GM21447 (cell line): ENCODE data around the gene RGPD8.
A peak's percentile ranks its signal among the peaks of the same experiment; 100 is the strongest.
"Not testable (repeated sequence)": the region's sequence is repeated elsewhere in the genome, so short reads cannot be mapped to it uniquely, and the experiment has no call there.

Experiments used
- ATAC-seq: cut with Tn5 transposase; IDR thresholded peaks from one replicate; pipeline ENCODE4 v1.9.1; 2021; ENCODE audit not compliant: unreplicated experiment

Gene RGPD8

DNA sequence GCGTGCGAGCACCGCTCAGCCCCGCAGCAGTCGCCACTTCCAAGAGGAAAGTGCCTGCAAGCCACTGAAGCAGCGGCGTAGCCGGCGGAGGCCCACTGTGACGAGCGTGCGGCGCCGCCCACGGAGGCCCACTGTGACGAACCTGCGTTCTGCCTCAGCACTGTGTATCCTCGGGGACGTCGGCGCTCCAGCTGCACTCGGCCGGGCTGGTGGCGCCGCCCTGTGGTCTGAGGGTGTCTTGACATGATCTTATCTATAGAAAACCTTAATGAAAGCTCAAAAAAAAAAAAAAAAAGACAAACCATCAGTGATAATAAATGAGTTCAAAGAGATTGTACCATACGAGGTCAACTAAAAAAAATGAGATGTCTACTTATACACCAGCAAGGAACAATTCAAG lies at the start of gene RGPD8:
Gene RGPD8 (minus strand): TSS at position 166 of the 400 bp plus-strand sequence. CDS start 192 bp downstream, outside the sequence.
- peak; percentile 98 for ATAC-seq

- ATAC-seq: no peak
These were observed 49.6 kb upstream of the RGPD8 start for GRCh38 chr2:112483042-112483473.

- ATAC-seq: peak; percentile 8
These were observed 49.0 kb upstream of the RGPD8 start for GRCh38 chr2:112482309-112483041.

- ATAC-seq: peak; percentile 55
These were observed 48.2 kb upstream of the RGPD8 start, which contains the start of gene TTL for GRCh38 chr2:112481528-112482233. TSS of gene TTL (plus strand) at chr2:112482156. CDS start at chr2:112482345, 189 bp downstream.

- peak; percentile 63 for ATAC-seq
These were observed 47.6 kb upstream of the RGPD8 start for GRCh38 chr2:112481050-112481527.

DNA sequence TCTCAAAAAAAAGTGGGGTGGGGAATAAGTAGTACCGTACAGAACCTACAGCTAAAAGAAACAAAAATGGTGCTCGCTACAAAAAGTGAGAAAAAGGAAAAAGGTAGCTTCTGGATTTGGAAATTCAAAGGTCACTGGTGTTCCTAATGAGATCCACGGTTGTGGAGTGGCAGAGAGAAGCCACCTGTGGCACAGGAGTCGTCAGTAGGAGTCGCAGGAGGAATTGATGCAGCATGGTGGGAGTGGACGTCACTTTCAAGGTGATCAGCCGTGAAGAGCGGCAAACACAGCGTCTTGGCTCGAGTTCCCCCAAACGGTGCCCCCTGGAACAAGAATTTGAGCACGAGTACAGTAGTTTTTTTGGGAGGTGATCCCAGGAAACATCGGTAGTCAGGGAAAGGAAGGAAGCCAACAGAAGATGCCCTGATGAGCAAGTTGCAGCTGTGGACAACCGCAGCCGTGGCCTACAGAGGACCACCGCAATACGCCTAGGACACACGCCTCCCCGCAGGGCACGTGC lies 47.1 kb upstream of the RGPD8 start:
- ATAC-seq: no peak

- ATAC-seq: no peak
These were observed 43.0 kb upstream of the RGPD8 start for GRCh38 chr2:112476434-112476833.

DNA sequence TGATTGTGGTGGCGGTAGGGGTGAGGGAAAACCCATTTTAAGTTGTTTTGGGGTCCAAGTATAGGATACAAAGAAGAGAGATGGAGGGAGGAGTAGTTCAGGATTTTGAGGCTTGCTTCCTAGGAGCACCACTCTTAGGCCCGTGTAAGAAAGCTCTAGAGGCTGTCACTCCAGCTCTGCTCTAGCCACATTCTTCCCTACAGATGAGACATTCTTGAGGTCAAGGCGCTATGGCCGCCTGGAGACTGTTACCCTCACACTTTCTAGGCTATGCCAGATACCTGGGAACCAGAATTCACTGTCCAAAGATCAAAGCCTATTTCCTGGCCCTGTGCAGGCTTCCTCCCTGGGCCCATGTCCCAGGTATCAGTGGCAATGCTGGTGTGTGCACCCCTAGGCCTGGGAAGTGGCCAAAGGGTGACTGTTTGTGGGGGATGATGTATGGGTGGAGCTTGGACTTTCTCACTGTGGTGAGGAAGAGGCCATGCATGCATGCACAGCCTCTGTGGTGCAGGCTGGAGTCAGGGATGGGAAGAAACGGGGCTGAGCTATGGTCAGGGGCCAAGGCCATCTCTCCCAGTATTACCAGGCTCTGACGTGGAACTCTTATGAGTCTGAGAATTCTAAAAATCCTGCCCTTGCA lies 41.5 kb upstream of the RGPD8 start:
- no peak for ATAC-seq

- no peak for ATAC-seq
These were observed 39.3 kb upstream of the RGPD8 start for GRCh38 chr2:112472547-112473263.

- ATAC-seq: no peak
These were observed 31.9 kb upstream of the RGPD8 start for GRCh38 chr2:112465382-112465781.

DNA sequence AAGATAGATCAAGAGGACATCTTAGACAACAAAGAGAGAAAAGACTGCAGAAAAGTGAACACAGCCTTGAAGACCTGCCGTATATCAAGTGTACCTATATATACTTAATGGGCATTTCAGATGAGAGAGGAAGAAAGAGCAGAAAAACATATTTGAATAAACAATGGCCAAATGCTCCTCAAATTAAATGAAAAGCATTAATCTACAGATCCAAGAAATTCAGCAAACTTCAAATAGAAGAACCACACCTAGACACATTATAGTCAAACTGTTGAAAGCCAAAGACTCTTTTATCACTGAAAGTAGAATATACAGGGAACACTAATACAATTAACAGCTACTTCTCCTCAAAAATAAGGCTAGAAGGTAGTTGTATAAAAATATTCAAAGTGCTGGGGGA lies 29.8 kb upstream of the RGPD8 start:
- no peak for ATAC-seq

- no peak for ATAC-seq
These were observed 28.7 kb upstream of the RGPD8 start for GRCh38 chr2:112462178-112462577.

GRCh38 chr2:112459372-112459771 lies 25.9 kb upstream of the RGPD8 start:
- no peak for ATAC-seq

GRCh38 chr2:112454586-112454985 lies 21.1 kb upstream of the RGPD8 start:
- no peak for ATAC-seq

DNA sequence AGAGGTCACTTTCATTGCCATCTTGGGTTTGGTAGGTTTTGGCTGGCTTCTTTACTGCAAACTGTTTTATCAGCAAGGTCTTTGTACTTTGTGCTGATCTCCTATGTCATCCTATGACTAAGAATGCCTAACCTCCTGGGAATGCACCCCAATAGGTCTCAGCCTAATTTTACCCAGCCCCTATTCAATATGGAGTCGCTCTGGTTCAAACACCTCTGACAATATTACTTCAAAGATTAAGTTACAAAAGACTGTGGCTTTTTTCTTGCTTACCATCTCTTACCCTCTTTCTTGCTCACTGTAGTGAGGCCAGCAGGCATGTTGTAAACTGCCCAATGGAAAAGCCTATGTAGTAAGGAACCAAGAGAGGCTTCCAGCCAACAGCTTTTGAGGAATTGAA lies 17.9 kb upstream of the RGPD8 start:
- ATAC-seq: no peak

GRCh38 chr2:112449854-112450253 lies 16.4 kb upstream of the RGPD8 start:
- no peak for ATAC-seq

GRCh38 chr2:112444256-112444655 lies 10.8 kb upstream of the RGPD8 start:
- not testable (repeated sequence) for ATAC-seq

DNA sequence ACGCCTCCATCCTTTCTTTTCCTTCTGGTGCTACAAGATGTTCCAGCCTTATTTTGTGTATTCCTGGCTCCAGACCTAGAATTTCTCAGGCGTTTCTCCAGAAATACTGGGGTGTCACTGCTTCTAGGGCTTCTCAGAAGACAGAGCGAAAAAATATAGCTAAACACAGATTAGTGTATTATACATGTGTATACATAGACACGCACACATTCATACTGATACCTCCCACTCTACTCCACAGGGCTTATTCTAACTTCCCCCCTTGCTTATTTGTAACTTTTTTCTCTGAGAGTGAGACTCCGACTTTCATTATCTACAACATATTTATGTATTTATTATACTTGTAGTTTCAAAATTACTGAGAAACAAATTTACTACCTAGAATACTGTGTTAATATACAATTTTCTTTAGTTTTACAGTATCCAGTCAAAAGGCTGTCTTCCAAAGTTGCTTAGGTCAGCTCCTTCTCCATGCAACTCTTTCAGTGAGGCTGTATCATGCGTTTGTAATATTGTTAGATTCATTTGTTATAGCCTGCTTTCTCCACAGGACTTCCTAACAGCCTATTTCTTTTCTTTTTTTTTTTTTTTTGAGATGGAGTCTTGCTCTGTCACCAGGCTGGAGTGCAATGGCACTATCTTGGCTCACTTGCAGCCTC lies 5.3 kb upstream of the RGPD8 start:
- not testable (repeated sequence) for ATAC-seq

- ATAC-seq: not testable (repeated sequence)
These were observed 4.0 kb upstream of the RGPD8 start for GRCh38 chr2:112437405-112437831.

GRCh38 chr2:112436993-112437392 lies 3.5 kb upstream of the RGPD8 start:
- not testable (repeated sequence) for ATAC-seq
